HG03045 (cell line): ENCODE results near the gene SLC25A42.
"Not testable (repeated sequence)": the region's sequence is repeated elsewhere in the genome, so short reads cannot be mapped to it uniquely, and the experiment has no call there.

ENCODE experiments used
- ATAC-seq: cut with Tn5 transposase; IDR thresholded peaks from one replicate; pipeline ENCODE4 v1.9.1; 2021; ENCODE audit warnings: mild to moderate bottlenecking, moderate library complexity; ENCODE audit not compliant: unreplicated experiment

The SLC25A42 gene, protein sequence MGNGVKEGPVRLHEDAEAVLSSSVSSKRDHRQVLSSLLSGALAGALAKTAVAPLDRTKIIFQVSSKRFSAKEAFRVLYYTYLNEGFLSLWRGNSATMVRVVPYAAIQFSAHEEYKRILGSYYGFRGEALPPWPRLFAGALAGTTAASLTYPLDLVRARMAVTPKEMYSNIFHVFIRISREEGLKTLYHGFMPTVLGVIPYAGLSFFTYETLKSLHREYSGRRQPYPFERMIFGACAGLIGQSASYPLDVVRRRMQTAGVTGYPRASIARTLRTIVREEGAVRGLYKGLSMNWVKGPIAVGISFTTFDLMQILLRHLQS

DNA sequence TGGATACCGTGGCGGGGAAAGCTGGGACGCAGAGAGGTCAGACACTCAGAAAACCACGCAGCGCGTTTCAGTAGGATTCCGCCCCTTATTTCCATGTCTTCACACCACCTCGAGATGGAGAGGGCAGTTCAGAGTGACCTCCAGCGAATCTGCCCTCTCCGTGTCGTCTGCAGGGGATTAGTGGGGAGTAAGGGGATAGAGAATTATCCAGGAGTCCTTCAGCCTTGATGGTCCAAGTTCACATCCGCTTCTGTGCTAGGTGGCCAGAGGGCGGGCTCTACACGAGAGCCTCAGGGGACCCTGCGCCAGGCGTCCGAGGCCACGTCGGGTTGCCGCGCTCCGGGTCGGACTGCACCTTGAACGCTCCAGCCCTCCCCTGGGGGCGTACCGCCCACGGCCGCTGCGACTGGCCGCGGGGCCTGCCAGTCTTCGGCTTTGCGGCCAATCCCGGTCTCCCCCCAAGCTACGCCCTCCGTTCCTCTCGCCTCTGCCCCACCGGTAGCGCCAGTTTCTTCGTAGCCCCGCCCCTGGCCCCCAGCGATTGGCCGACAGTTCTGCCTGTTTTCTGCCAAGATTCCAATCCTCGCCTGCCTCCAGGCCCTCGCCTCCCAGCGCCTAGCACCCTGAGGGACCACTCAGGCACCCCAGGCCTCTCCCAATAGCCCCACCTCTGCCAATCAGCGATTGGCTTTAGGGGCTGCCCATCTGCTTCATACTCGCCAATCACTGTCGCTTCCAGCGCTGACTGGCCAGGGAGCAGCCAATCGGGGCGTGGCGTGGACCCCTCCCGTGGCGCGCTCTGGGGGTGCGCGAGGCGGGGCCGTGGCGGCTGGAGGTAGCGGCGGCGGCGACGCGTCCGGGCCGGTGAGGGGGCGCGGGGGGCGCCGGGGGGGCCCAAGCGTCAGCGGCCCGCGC, at the start of gene SLC25A42:
TSS of gene SLC25A42 (plus strand) at position 812 of the 915 bp plus-strand sequence. CDS start 32,131 bp downstream, outside the sequence.
- ATAC-seq, result peak; percentile 95

DNA sequence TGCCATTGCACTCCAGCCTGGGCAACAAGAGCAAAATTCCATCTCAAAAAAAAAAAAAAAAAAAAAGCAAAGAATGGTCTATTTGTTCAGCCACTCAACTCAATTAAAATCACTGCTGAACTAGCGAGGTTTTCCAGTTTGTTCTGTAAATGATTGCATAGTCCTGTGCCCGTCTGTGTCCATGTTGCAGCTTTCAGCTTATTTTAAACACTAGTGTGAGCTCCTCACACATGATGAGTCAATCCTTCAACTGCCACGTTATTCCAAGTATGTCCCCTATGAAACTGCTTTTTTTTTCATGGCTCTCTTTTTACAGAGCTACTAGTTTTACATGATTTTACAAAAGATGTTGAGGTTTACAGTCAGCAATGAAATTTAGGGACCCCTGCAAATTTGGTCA, 42.7 kb upstream of the SLC25A42 start:
- no peak for ATAC-seq

DNA sequence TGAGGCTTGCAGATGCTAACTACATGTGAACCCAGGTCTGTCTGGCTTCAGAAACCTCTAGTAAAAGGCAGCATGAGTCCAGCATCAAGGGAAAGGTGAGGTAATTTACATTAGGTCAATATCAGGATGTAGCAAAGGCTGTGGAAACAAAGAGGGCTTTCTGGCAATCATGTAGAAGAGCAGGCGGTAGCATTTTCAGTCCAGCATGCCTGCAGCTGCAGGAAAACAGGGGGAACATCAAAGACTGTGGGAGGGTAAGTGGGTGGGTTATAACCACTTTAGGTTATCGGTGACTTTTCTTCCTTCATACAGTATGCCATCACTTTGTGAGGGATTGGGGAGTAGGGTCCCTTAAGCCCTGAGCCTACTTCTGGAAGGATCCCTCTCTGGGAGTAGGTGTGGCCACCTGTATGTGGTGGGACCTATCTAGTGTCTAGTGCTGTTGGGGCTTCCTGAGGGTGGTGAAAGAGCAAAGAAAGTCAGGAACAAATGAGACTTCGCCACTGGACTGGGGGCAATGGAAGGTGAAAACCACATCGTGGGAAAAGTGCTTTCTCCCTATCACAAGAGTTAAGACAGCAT, 41.3 kb upstream of the SLC25A42 start:
- no peak for ATAC-seq

GRCh38 chr19:19023376-19023775, 40.4 kb upstream of the SLC25A42 start:
- ATAC-seq, result not testable (repeated sequence)

- no peak for ATAC-seq
These were observed 37.9 kb upstream of the SLC25A42 start for GRCh38 chr19:19025861-19026260.

DNA sequence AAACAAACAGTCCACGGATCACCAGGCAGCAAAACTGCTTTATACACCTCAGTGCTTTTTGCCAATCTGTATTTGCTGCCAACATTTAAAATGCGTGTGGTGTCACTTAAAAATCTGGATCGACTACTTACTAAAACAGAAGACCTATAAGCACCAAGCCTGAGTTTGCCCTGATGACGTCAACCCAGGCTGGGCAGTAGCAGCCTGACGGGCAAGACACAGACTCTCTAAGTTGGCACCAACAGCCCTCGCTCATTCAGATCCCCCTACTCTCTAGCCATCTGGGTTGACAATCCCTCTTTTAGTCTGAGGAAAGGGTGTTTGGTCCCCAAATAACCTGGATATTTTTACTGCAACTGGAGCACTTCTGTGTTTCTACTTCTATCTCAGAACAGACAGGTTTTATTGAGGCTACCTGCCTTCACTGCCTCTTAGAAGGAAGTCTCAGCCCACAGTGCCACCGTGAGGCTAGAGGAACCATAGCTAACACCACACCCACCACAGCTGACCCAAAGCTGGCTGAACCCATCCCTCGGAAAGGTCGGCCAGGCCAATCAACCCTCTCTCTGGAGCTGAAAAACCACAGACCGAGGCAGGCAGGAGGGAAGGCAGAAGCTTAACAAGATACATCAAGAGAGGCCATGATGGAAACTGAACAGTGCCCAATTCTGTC, 37.4 kb upstream of the SLC25A42 start:
- no peak for ATAC-seq

DNA sequence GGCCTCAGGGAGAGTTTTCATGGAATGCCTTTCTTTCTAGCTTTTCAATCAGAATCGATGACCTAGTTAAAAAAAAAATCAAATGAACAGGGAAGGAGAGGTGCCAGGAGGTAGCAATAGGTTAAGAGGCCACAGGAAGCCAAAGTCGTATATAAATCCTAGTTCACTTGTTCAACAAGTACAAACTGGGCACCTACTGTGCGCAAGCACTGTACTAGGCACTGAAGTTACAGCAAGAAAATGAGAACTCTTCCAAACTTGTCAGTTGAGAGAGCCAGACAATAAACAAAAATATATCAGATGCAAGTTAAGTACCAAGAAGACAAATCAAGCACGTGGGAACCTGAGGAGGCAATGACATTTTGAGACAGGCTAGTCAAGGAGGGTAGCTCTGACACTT, 36.6 kb upstream of the SLC25A42 start:
- ATAC-seq, result no peak

GRCh38 chr19:19028526-19028925, 35.3 kb upstream of the SLC25A42 start:
- no peak for ATAC-seq

DNA sequence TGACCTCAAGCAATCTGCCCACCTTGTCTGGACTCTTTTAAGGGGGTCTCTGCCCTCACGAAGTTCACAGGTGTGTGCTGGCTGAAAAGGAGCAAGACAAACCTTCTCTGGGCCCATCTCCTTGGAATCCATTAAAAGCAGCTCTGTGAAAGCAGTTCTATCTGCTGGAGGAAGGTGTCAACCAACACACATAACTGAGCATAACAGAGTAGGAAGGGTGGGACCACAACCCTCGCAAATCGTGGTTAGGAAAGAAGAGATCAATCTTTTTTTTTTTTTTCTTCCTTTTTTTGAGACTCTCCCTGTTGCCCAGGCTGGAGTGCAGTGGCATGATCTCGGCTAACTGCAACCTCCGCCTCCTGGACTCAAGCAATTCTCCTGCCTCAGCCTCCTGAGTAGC, 31.9 kb upstream of the SLC25A42 start:
- no peak for ATAC-seq

GRCh38 chr19:19032420-19033175, 31.2 kb upstream of the SLC25A42 start:
- ATAC-seq, result peak; percentile 33

- no peak for ATAC-seq
These were observed 30.7 kb upstream of the SLC25A42 start for GRCh38 chr19:19033176-19033425.

GRCh38 chr19:19033426-19034203, 30.2 kb upstream of the SLC25A42 start, which contains the start of the genes ARMC6 and SUGP2:
TSS of gene ARMC6 (plus strand) at chr19:19033603. CDS start at chr19:19034210, 607 bp downstream.
TSS of gene SUGP2 (minus strand) at chr19:19033517. CDS start at chr19:19031071, 2,446 bp downstream.
- ATAC-seq, result peak; percentile 71

GRCh38 chr19:19034204-19034624, 29.6 kb upstream of the SLC25A42 start:
- no peak for ATAC-seq

DNA sequence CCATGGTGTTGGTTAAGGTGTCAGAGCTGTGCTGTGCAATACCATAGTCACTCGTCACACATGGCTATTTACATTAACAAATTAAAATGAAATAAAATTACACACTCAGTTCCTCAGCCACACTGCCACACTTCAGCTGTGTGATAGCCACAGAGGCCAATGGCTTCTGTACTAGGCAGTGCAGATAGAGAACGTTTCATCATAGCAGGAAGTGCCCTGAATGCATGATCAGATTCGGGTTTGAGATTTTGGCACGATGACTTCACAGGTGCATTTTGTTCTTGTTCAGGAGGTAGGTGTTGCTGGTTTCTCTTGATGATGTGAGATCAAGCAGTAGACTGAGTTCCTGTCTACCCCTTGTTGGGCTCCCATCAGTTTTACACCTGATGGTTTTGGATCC, 23.9 kb upstream of the SLC25A42 start:
- ATAC-seq, result no peak

GRCh38 chr19:19040417-19040816, 23.4 kb upstream of the SLC25A42 start:
- ATAC-seq, result no peak

DNA sequence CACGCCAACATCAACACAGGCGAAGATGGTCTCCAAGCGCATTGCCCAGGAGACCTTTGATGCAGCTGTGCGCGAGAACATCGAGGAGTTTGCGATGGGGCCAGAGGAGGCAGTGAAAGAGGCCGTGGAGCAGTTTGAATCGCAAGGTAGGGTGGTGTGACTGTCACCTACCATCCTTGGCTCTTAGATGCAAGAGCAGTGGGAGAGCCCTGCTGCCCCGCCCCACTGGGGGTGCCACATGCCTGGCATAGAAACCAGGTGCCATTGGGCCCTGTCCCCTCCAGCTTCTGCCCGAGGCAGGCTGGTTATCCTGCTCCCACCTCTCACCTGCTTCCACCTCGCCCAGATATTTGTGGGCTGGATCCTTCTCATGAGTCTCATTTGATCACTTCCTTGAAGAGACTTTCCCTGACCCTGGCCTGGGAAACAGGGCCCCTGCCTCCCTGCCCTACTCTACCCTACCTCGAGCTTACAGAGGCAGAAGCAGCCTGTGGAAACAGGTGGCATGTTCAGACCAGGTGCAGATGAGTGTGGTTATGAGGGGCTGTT, 21.0 kb upstream of the SLC25A42 start:
- ATAC-seq, result no peak

DNA sequence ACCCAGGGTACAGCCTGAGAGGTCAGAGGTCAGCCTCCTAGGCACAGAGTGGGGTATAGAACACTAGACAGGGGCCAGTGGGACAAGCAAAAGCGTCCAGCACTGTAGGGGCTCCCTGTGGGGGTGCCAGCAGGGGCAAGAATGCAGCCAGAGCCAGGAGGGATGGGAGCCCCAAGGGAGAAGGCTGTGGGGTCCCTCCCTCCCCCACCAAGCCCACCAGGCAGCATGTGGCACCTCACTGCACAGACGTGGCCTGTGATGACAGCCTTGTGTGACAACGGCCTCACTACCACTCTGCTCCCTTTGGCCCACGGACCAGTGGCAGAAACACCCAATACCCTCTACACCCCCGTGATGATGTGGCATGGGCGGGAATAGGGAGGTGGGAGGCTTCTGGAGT, 20.3 kb upstream of the SLC25A42 start:
- no peak for ATAC-seq

GRCh38 chr19:19043881-19044280, 19.9 kb upstream of the SLC25A42 start:
- ATAC-seq, result no peak

GRCh38 chr19:19049406-19049805, 14.4 kb upstream of the SLC25A42 start:
- no peak for ATAC-seq
